ENCODE results near the gene C1GALT1.

C1GALT1 gene

DNA sequence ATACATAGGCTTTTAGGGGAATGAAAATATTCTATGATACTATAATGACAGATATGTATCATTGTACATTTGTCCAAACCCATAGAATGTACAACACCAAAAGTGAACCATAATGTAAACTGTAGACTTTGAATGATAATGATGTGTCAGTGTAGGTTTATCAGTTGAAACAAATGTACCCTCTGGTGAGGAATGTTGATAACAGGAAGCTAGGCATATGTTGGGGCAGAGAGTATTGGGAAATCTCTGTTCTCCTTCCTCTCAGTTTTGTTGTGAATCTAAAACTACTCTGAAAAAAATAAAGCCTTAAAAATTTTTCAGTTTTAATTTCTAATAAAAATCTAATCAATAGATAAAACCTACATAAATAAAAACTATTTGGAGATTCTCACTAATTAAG is 36.9 kb downstream of the C1GALT1 start:
- TF ChIP-seq CTCF (IDR thresholded peaks at IDR 0.05; ENCODE audit: borderline replicate concordance, extremely low read depth, low read length, poor library complexity, severe bottlenecking) (no peak), EZH2 (IDR thresholded peaks at IDR 0.05; ENCODE audit: borderline replicate concordance, low read depth, low read length, severe bottlenecking) (no peak)
- no peak overlapping the region for H3K4me2 ChIP-seq (ENCODE audit: insufficient read depth, low read length)
- no peak overlapping the region for H2AFZ ChIP-seq (ENCODE audit: low read depth, low read length)
- H4K20me1 ChIP-seq (ENCODE audit: insufficient read depth, low read length): peaks cover 15% of the 10 kb centered on the region
- no peak overlapping the region for H3K27ac ChIP-seq (ENCODE audit: low read length)
- no peaks in the 10 kb centered on the region for H3K27me3 ChIP-seq (ENCODE audit: insufficient read depth, low read length, poor library complexity)
- no peaks in the 10 kb centered on the region for H3K4me1 ChIP-seq (ENCODE audit: insufficient read depth, low read length)
- no peak overlapping the region for H3K4me3 ChIP-seq (ENCODE audit: low read depth in 1 of 2, low read length in 2 of 2)
- no peak overlapping the region for H3K9ac ChIP-seq (ENCODE audit: low read depth, low read length)
- ATAC-seq (ENCODE audit: insufficient read depth, low read depth): no peak
- no peak for DNase-seq
- peaks cover 42% of the 10 kb centered on the region for H3K79me2 ChIP-seq (ENCODE audit: insufficient read depth, low read length)
- H3K9me3 ChIP-seq (ENCODE audit: insufficient read depth, low read length, severe bottlenecking): no peaks in the 10 kb centered on the region
- peaks cover 23% of the 10 kb centered on the region for H3K36me3 ChIP-seq (ENCODE audit: insufficient read depth, low read length)

DNA sequence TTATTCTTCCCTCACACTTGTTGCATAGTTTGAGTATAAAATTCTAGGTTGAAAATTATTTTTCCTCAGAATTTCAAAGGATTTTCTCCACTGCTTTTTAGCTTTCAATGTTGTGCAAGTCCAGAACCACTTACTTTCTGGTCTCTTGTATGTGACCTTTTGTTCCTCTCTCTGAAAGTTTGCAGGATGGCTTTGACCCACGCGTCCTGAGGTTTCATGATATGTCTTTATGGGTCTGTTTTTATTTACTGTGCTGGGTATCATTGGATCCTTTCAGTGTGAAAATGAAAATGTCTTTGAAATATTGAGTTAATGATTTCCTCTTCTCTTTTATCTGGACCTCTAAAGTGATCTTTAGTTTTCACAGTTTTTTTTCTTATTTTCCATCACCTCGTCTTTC is 38.5 kb downstream of the C1GALT1 start:
- ATAC-seq (ENCODE audit: insufficient read depth, low read depth) (no peak), DNase-seq (no peak)
- no peaks in the 10 kb centered on the region for H3K27me3 ChIP-seq (ENCODE audit: insufficient read depth, low read length, poor library complexity)
- H3K27ac ChIP-seq (ENCODE audit: low read length): no peak overlapping the region
- TF ChIP-seq EZH2 (IDR thresholded peaks at IDR 0.05; ENCODE audit: borderline replicate concordance, low read depth, low read length, severe bottlenecking): no peak
- no peak for TF ChIP-seq CTCF (IDR thresholded peaks at IDR 0.05; ENCODE audit: borderline replicate concordance, extremely low read depth, low read length, poor library complexity, severe bottlenecking)
- H3K9me3 ChIP-seq (ENCODE audit: insufficient read depth, low read length, severe bottlenecking): no peaks in the 10 kb centered on the region
- peaks cover 48% of the 10 kb centered on the region for H3K79me2 ChIP-seq (ENCODE audit: insufficient read depth, low read length)
- no peak overlapping the region for H2AFZ ChIP-seq (ENCODE audit: low read depth, low read length)
- peaks cover 8% of the 10 kb centered on the region for H4K20me1 ChIP-seq (ENCODE audit: insufficient read depth, low read length)
- H3K9ac ChIP-seq (ENCODE audit: low read depth, low read length): no peak overlapping the region
- H3K36me3 ChIP-seq (ENCODE audit: insufficient read depth, low read length): peaks cover 16% of the 10 kb centered on the region
- H3K4me2 ChIP-seq (ENCODE audit: insufficient read depth, low read length): no peak overlapping the region
- no peak overlapping the region for H3K4me3 ChIP-seq (ENCODE audit: low read depth in 1 of 2, low read length in 2 of 2)
- no peaks in the 10 kb centered on the region for H3K4me1 ChIP-seq (ENCODE audit: insufficient read depth, low read length)

DNA sequence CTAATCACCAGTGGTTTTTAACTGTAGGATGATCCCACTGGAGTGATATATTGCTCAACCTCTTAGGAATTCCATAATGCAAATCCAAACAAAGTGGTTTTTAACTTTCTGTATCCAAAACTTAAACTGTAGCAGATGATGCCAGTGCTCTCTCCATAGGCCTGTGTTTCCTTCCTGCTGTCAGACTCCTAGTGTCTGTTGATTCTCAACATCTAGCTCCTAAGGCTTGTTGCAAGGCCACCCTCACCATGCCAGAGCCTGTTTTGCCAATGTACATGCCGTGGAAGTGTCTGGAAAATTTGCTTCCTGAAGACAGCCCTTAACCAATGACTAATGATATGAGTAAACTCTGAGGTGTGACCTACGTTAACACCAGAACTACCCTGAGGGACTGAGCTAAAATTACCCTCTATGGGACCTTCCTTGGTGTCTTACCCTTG is 39.3 kb downstream of the C1GALT1 start:
- Histone ChIP-seq H3K4me1 (ENCODE audit: insufficient read depth, low read length) (no peaks in the 10 kb centered on the region), H3K27me3 (ENCODE audit: insufficient read depth, low read length, poor library complexity) (no peaks in the 10 kb centered on the region), H3K36me3 (ENCODE audit: insufficient read depth, low read length) (peaks cover 10% of the 10 kb centered on the region), H2AFZ (ENCODE audit: low read depth, low read length) (no peak overlapping the region), H4K20me1 (ENCODE audit: insufficient read depth, low read length) (peaks cover 3% of the 10 kb centered on the region; the same call in 1 of the 2 replicates), H3K27ac (ENCODE audit: low read length) (no peak overlapping the region), H3K9ac (ENCODE audit: low read depth, low read length) (no peak overlapping the region), H3K9me3 (ENCODE audit: insufficient read depth, low read length, severe bottlenecking) (no peaks in the 10 kb centered on the region), H3K79me2 (ENCODE audit: insufficient read depth, low read length) (peaks cover 49% of the 10 kb centered on the region), H3K4me2 (ENCODE audit: insufficient read depth, low read length) (no peak overlapping the region), H3K4me3 (ENCODE audit: low read depth in 1 of 2, low read length in 2 of 2) (no peak overlapping the region)
- DNase-seq (no peak), ATAC-seq (ENCODE audit: insufficient read depth, low read depth) (no peak)
- TF ChIP-seq EZH2 (IDR thresholded peaks at IDR 0.05; ENCODE audit: borderline replicate concordance, low read depth, low read length, severe bottlenecking) (no peak), CTCF (IDR thresholded peaks at IDR 0.05; ENCODE audit: borderline replicate concordance, extremely low read depth, low read length, poor library complexity, severe bottlenecking) (no peak)

- no peak for TF ChIP-seq EZH2 (IDR thresholded peaks at IDR 0.05; ENCODE audit: borderline replicate concordance, low read depth, low read length, severe bottlenecking)
- no peak for TF ChIP-seq CTCF (IDR thresholded peaks at IDR 0.05; ENCODE audit: borderline replicate concordance, extremely low read depth, low read length, poor library complexity, severe bottlenecking)
- no peaks in the 10 kb centered on the region for H3K27me3 ChIP-seq (ENCODE audit: insufficient read depth, low read length, poor library complexity)
Observed at GRCh38 chr7:7223250-7223649, 40.9 kb downstream of the C1GALT1 start.

More at GRCh38 chr7:7223250-7223649, 40.9 kb downstream of the C1GALT1 start:
- H3K27ac ChIP-seq (ENCODE audit: low read length): no peak overlapping the region
- no peak overlapping the region for H3K9ac ChIP-seq (ENCODE audit: low read depth, low read length)
- H3K4me2 ChIP-seq (ENCODE audit: insufficient read depth, low read length): no peak overlapping the region
- peaks cover 3% of the 10 kb centered on the region; the same call in 1 of the 2 replicates for H4K20me1 ChIP-seq (ENCODE audit: insufficient read depth, low read length)
- H3K36me3 ChIP-seq (ENCODE audit: insufficient read depth, low read length): 0 out of 2 replicates have a peak, but pooled peaks cover 3% of the 10 kb centered on the region
- peaks cover 49% of the 10 kb centered on the region for H3K79me2 ChIP-seq (ENCODE audit: insufficient read depth, low read length)
- ATAC-seq (ENCODE audit: insufficient read depth, low read depth) (no peak), DNase-seq (no peak)
- no peak overlapping the region for H2AFZ ChIP-seq (ENCODE audit: low read depth, low read length)
- no peaks in the 10 kb centered on the region for H3K4me1 ChIP-seq (ENCODE audit: insufficient read depth, low read length)
- no peak overlapping the region for H3K4me3 ChIP-seq (ENCODE audit: low read depth in 1 of 2, low read length in 2 of 2)
- no peaks in the 10 kb centered on the region for H3K9me3 ChIP-seq (ENCODE audit: insufficient read depth, low read length, severe bottlenecking)
